Uterus (tissue), 4 donors: ENCODE measurements around the gene SLC6A15. TPM values are rescaled to one million over a fixed set of nuclear protein-coding genes. Genes with fewer than 3 reads are reported as not detected.
A peak's percentile ranks its signal among the peaks of the same experiment; 100 is the strongest.

Experiments
- DNase-seq, 2 donors: peaks; one replicate each; pipeline ENCODE4 v3.0.0-alpha.2; 2019 to 2020
- H3K27ac ChIP-seq, 2 donors: fragments of 200-600 bp; sonication (generic); 1 replicate in 1 of 2; 2 replicates in 1 of 2; pipeline ENCODE4 v1.5.1; 2016 to 2018
- H3K27me3 ChIP-seq, 2 donors: fragments of 200-600 bp; sonication (generic); one replicate each; pipeline ENCODE4 v1.5.1; 2018 to 2019; ENCODE audit warnings: control low read depth in 1 of 2
- H3K36me3 ChIP-seq, 2 donors: fragments of 200-600 bp; sonication (generic); one replicate each; pipeline ENCODE4 v1.5.1; 2019; ENCODE audit warnings: control low read depth in 1 of 2
- H3K4me1 ChIP-seq, 2 donors: fragments of 200-600 bp; sonication (generic); one replicate each; pipeline ENCODE4 v1.5.1; 2018 to 2019; ENCODE audit warnings: control low read depth in 1 of 2
- H3K4me3 ChIP-seq, 2 donors: fragments of 200-600 bp; sonication (generic); 1 replicate in 1 of 2; 2 replicates in 1 of 2; pipeline ENCODE4 v1.5.1; 2018 to 2019; ENCODE audit warnings: mild to moderate bottlenecking in 1 of 2
- H3K9me3 ChIP-seq, 2 donors: fragments of 200-600 bp; sonication (generic); one replicate each; pipeline ENCODE4 v1.5.1; 2019; ENCODE audit warnings: control low read depth in 1 of 2
- POLR2A ChIP-seq, 2 donors: fragments of 450-650 bp; IDR thresholded peaks; one replicate each; pipeline ENCODE4 v1.6.1; 2016; ENCODE audit warnings: antibody characterized with exemption in 2 of 2, mild to moderate bottlenecking in 1 of 2, moderate library complexity in 1 of 2
- intact Hi-C: fragments of 100-400 bp; cut with DNase I; formaldehyde crosslinking; loops from one replicate; pipeline ENCODE4 v1.15.1; 2023; ENCODE audit warnings: low total_unique reads
- total RNA-seq, 4 donors: library from RNA; depleted of rRNA in 3 of 4; stranded (reverse); fragments of >200 nt in 3 of 4; gene quantifications; one replicate each; pipeline versions ENCODE4 v1.1.0 to v1.2.4, GENCODE V29; 2014 to 2023
- TF ChIP-seq, protein P1 (sequence below), 4 experiments: fragments of 200-600 bp in 2 of 4; fragments of 450-650 bp in 2 of 4; sonication (generic) in 2 of 4; IDR thresholded peaks; one replicate each; pipeline ENCODE4 v1.5.1; 2016 to 2019; ENCODE audit warnings: antibody characterized with exemption in 4 of 4, mild to moderate bottlenecking in 2 of 4, moderate library complexity in 1 of 4
- donor health status: DM: yes; HTN: yes; CAD: no.

Gene SLC6A15
- total RNA-seq, 4 donors from 2014 or later: 0.97 to 6.2 (median 4.4) TPM; not detected in 1

DNA sequence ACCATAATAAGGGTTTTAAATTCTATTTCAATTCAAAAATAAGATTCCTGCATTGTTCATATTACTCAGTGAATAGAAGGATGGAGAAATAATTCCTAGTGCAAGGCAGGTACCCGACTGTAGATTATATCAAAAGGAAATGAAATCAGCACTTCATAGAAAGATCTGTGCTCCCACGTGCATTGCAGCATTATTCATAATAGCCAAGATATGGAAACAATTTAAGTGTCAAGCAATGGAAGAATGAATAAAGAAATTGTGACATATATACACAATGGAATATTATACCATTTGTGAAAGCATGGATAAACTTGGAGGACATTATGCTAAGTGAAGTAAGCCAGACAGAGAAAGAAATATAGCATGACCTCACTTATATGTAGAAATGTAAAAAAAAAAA is 53.8 kb downstream of the SLC6A15 start:
- H3K27me3 ChIP-seq: no peaks in the 10 kb centered on the region
- H3K36me3 ChIP-seq: no peaks in the 10 kb centered on the region
- H3K4me1 ChIP-seq: no peaks in the 10 kb centered on the region
- TF ChIP-seq POLR2A (IDR thresholded peaks at IDR 0.05): no peak
- TF ChIP-seq, protein P1, sequence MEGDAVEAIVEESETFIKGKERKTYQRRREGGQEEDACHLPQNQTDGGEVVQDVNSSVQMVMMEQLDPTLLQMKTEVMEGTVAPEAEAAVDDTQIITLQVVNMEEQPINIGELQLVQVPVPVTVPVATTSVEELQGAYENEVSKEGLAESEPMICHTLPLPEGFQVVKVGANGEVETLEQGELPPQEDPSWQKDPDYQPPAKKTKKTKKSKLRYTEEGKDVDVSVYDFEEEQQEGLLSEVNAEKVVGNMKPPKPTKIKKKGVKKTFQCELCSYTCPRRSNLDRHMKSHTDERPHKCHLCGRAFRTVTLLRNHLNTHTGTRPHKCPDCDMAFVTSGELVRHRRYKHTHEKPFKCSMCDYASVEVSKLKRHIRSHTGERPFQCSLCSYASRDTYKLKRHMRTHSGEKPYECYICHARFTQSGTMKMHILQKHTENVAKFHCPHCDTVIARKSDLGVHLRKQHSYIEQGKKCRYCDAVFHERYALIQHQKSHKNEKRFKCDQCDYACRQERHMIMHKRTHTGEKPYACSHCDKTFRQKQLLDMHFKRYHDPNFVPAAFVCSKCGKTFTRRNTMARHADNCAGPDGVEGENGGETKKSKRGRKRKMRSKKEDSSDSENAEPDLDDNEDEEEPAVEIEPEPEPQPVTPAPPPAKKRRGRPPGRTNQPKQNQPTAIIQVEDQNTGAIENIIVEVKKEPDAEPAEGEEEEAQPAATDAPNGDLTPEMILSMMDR (IDR thresholded peaks at IDR 0.05): no peak
- H3K9me3 ChIP-seq: peaks cover 0 to 4% of the 10 kb centered on the region in 2 donors
- DNase-seq: no peak
- H3K27ac ChIP-seq: no peak overlapping the region
- H3K4me3 ChIP-seq: no peak overlapping the region
- intact Hi-C loops: no loop called here

DNA sequence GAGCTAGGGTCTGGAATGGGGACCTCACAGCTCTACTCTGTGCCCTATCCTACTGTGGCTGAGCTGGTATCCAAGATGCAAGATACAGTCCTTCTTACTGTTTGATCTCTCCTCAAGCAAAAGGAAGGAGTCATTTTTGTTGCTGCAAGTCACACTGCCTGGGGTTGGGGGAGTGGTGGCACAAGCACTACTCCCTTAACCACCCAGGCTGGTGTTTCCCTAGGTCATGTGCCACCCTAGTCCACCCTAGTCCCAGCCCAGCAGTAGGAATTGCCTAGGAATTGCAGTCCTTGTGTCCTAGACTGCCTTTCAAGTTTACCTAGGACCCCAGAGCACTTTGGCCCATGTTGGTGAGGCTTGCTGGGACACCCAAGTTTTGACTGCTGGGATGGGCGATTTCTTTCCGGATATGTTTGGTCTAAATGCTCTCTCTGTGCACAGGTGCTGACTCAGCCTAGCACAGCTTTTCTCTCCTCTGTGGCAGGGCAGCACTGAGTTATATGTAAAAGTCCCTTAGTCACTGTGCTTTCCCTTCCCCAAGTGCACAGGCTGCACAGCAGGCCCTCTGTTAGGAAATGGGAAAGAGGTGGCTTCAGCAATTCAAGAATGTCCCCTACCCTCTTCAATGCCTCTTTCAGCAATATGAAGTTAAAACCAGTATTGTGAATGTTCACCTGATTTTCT is 54.9 kb downstream of the SLC6A15 start:
- intact Hi-C loops: no loop called here
- TF ChIP-seq, protein P1 (IDR thresholded peaks at IDR 0.05): no peak
- no peak overlapping the region for H3K4me3 ChIP-seq
- no peaks in the 10 kb centered on the region for H3K4me1 ChIP-seq
- H3K27ac ChIP-seq: no peak overlapping the region
- DNase-seq: no peak
- no peaks in the 10 kb centered on the region for H3K27me3 ChIP-seq
- H3K36me3 ChIP-seq: no peaks in the 10 kb centered on the region
- peaks cover 0 to 4% of the 10 kb centered on the region in 2 donors for H3K9me3 ChIP-seq

DNA sequence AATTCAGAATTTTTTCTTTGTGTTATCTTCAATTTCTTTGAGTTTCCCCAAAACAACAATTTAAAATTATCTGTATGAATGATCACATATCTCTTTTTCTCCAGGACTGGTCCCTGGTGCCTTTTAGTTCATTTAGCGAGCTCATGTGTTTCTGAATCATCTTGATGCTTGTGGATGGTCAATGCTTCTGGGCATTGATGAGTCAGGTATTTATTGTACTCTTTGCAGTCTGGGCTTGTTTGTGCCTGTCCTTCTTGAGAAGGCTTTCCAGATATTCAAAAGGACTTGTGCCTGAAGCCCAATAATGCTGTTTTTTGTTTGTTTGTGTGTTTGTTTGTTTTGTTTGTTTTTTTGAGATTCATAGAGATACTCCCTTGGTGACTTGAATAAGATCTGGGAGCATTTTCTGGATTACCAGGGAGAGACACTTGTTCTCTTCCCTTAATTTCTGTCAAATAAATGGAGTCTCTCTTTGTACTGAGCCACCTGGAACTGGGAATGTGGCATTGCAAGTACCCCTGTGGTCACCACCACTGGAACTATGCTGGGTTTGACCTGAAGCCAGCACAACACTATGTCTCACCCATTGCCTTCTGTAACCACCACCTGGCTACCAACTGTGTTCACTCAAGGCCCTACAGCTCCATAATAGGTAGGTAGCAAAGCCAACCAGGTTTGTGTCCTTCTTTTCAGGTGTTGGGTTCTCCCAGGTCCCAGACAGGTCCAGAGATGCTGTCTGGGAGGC is 56.3 kb downstream of the SLC6A15 start:
- DNase-seq: no peak
- H3K4me3 ChIP-seq: no peak overlapping the region
- no peaks in the 10 kb centered on the region for H3K4me1 ChIP-seq
- H3K27ac ChIP-seq: no peak overlapping the region
- TF ChIP-seq POLR2A (IDR thresholded peaks at IDR 0.05): no peak
- TF ChIP-seq, protein P1 (IDR thresholded peaks at IDR 0.05): no peak
- H3K9me3 ChIP-seq: no peaks in the 10 kb centered on the region
- no peaks in the 10 kb centered on the region for H3K36me3 ChIP-seq
- no peaks in the 10 kb centered on the region for H3K27me3 ChIP-seq
- intact Hi-C loops: no loop called here

DNA sequence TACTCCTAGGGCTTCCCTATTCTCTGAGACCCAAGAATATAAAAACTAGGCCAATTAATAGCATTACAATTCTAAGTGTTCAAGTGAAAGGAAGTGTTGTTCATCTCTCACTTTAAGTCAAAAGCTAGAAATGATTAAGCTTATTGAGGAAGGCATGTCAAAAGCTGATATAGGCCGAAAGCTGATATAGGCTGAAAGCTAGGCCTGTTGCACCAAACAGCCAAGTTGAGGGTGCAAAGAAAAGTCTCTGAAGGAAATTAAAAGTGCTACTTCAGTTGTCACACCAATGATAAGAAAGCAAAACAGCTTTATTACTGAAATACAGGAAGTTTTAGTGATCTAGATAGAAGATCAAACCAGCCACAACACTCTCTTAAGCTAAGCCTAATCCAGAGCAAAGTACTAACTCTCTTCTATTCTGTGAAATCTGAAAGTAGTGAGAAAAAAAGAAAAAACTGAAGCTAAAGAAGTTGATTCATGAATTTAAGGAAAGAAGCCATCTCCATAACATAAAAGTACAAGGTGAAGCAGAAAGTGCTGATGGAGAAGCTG is 68.9 kb downstream of the SLC6A15 start:
- no peaks in the 10 kb centered on the region for H3K9me3 ChIP-seq
- no peaks in the 10 kb centered on the region for H3K36me3 ChIP-seq
- H3K4me1 ChIP-seq: no peaks in the 10 kb centered on the region
- no peak for DNase-seq
- intact Hi-C loops: no loop called here
- TF ChIP-seq POLR2A (IDR thresholded peaks at IDR 0.05): no peak
- TF ChIP-seq, protein P1 (IDR thresholded peaks at IDR 0.05): no peak
- H3K27me3 ChIP-seq: no peaks in the 10 kb centered on the region
- H3K4me3 ChIP-seq: no peak overlapping the region
- no peak overlapping the region for H3K27ac ChIP-seq

DNA sequence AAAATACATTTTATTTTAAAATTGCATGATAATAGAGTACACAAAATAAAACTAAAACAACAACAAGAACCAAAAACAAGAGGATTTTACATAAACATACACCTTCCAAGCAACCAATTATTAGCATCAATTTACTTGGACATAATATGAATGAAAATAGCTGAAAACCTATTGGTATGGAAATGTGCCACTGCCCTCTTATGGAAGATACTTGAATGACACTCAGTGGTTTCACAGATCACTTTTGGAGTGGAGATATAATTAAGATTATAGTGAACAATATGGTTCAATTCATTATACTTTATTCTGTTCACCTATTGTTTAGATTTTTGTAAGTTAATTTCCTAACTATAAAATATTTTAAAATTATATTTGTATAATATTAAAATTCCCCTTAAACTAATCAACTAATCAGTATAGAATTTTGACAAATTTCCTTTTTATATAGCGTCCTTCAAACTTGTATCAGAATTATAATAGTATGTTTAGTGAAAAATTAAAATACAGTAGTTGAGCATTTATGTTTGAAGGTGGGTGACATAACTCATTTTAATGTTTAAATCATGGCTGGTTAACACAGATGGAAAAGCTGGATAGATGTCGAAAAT is 70.1 kb downstream of the SLC6A15 start:
- TF ChIP-seq, protein P1 (IDR thresholded peaks at IDR 0.05): peak; percentile 35 to 47 (median 44)
- no peak for TF ChIP-seq POLR2A (IDR thresholded peaks at IDR 0.05)
- Histone ChIP-seq H3K4me3 (no peak overlapping the region), H3K27me3 (no peaks in the 10 kb centered on the region), H3K36me3 (no peaks in the 10 kb centered on the region), H3K27ac (no peak overlapping the region), H3K4me1 (no peaks in the 10 kb centered on the region), H3K9me3 (no peaks in the 10 kb centered on the region)
- intact Hi-C loops: no loop called here
- no peak for DNase-seq
